ENCODE measurements around the gene SLC25A53.
A peak's percentile ranks its signal among the peaks of the same experiment; 100 is the strongest.

The SLC25A53 gene

DNA sequence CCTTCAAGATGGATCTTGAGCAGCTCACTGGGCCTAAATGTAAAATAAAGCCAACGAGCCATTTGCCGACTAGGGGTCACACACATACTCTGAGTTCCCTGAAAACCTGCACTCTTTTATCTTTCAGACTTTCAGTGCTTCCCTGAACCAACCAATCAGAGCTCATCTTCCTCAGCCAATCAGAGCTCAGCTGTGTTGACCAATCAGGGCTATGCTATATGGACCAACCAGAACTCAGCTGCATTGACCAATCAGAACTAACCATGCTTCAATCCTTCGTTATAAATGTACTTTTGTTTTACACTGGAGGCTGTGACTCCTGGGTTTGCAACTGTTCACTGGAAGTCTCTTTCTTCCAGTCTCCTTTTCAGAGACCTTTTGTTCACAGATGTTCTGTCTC lies 19.3 kb downstream of the SLC25A53 start:
- H3K4me1 ChIP-seq, result peaks cover 0 to 14% (median 0%) of the 10 kb centered on the region in 4 donors
- TF ChIP-seq, protein P1, sequence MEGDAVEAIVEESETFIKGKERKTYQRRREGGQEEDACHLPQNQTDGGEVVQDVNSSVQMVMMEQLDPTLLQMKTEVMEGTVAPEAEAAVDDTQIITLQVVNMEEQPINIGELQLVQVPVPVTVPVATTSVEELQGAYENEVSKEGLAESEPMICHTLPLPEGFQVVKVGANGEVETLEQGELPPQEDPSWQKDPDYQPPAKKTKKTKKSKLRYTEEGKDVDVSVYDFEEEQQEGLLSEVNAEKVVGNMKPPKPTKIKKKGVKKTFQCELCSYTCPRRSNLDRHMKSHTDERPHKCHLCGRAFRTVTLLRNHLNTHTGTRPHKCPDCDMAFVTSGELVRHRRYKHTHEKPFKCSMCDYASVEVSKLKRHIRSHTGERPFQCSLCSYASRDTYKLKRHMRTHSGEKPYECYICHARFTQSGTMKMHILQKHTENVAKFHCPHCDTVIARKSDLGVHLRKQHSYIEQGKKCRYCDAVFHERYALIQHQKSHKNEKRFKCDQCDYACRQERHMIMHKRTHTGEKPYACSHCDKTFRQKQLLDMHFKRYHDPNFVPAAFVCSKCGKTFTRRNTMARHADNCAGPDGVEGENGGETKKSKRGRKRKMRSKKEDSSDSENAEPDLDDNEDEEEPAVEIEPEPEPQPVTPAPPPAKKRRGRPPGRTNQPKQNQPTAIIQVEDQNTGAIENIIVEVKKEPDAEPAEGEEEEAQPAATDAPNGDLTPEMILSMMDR (IDR thresholded peaks at IDR 0.05), result no peak
- H3K27me3 ChIP-seq, result no peaks in the 10 kb centered on the region
- H3K27ac ChIP-seq, result no peak overlapping the region
- DNase-seq, result no peak
- H3K9me3 ChIP-seq, result no peaks in the 10 kb centered on the region
- no peak overlapping the region for H3K4me3 ChIP-seq
- intact Hi-C loops (cut with DNase I; ENCODE audit: low total_unique reads), result no loop called here
- H3K36me3 ChIP-seq, result no peaks in the 10 kb centered on the region

DNA sequence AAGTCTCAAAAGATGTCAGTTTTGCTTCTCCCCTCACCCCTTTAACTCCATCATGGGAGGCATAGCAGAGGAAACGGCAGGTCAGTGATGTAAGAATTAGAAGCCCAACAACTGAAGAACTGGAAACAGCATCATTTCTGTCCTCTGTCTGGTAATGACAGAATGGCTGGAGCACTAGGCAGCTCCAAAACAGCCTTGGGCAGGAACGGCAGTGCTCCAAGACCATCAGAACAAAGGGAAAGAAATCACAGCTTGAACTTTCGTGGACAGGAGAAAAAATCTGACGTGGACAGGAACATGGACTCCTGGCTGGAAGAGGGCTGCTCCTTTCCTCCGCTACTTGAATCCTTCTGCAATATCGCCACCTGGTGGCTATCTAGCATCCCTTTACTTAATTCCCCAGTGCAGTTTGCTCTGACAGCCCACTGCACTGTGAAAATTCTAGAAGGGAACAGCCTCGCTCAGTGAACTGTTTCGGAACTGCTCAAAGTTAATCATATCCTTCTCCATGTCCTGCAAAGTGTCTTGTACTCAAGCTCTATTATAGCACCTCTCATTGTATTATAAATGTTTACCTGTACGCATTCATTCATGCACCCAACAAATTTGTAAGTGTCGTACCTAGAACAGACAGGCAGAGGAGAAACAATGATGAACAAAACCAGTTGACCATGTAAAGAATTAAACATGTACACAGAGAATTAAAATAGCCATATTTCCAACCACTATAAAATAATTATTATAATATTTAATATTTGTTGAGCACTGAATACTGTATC lies 20.4 kb downstream of the SLC25A53 start:
- Histone ChIP-seq H3K4me3 (peak overlapping the region; percentile 44 to 50), H3K27me3 (no peaks in the 10 kb centered on the region), H3K4me1 (peaks cover 0 to 14% (median 0%) of the 10 kb centered on the region in 4 donors), H3K27ac (peak overlapping the region; percentile 72 to 81), H3K36me3 (no peaks in the 10 kb centered on the region), H3K9me3 (no peaks in the 10 kb centered on the region)
- TF ChIP-seq, protein P1 (IDR thresholded peaks at IDR 0.05), result peak; percentile 58 to 67
- peak; percentile 48 to 72 for DNase-seq
- intact Hi-C loops (cut with DNase I; ENCODE audit: low total_unique reads), result no loop called here

DNA sequence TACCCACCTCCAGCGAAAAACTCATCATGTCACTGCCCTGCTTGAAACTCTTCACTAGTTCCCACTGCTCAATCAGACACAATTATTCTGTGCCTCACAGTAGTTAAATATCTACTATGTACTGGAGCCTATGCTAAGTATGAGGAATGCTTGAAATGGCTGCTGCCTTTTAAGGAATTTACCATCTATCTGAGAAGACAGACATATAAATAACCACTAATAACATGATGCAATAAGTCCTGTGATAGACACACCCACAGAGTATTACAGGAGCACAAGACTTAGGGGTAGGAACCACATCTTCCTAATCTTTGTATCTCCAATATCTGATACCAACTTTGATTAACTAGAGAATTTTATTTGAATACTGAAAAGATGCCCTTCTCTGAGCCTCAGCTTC lies 21.1 kb downstream of the SLC25A53 start:
- H3K4me1 ChIP-seq, result peaks cover 0 to 14% (median 0%) of the 10 kb centered on the region in 4 donors
- H3K27me3 ChIP-seq, result no peaks in the 10 kb centered on the region
- no peak for DNase-seq
- H3K9me3 ChIP-seq, result no peaks in the 10 kb centered on the region
- TF ChIP-seq, protein P1 (IDR thresholded peaks at IDR 0.05), result no peak
- intact Hi-C loops (cut with DNase I; ENCODE audit: low total_unique reads), result no loop called here
- no peaks in the 10 kb centered on the region for H3K36me3 ChIP-seq
- peak overlapping the region in 1 of 2 donors; percentile 44 for H3K4me3 ChIP-seq
- peak overlapping the region; percentile 72 to 81 for H3K27ac ChIP-seq

DNA sequence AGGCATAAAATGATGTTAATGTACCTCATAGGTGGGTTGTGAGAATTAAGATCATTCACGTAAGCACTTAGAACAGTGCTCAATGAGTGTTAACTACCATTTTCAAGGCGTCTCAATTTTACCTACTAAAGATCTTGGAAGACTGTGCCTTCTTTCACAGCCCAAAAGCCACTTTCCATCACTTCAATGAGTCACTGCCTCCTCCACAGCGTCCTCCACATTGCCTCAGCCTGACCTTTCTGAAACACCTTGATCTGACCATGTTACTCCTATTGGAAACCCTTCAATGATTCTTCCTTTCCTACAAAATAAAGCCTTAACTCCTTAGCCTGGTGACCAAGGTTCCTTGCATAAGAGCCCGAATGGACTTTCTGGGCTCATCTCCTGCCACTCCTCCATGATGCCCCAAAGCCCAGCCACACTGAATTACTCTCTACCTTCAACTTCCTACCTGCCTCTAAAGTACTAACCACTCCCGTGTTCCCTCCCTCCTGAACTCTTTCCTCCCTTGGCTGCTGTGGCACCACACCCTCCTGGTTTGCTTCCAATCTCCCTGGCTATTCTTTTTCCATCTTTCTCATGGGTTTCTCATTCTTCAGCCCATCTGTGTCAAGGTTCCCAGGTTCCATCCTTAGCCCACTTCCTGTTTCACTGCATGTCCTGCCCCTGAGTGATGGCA lies 22.1 kb downstream of the SLC25A53 start:
- TF ChIP-seq, protein P1 (IDR thresholded peaks at IDR 0.05), result no peak
- Histone ChIP-seq H3K36me3 (peaks cover 0 to 7% (median 0%) of the 10 kb centered on the region in 3 donors), H3K4me1 (peaks cover 0 to 16% (median 0%) of the 10 kb centered on the region in 4 donors), H3K27ac (peak overlapping the region; percentile 72 to 81), H3K27me3 (no peaks in the 10 kb centered on the region), H3K4me3 (no peak overlapping the region), H3K9me3 (no peaks in the 10 kb centered on the region)
- intact Hi-C loops (cut with DNase I; ENCODE audit: low total_unique reads), result no loop called here
- DNase-seq, result no peak

DNA sequence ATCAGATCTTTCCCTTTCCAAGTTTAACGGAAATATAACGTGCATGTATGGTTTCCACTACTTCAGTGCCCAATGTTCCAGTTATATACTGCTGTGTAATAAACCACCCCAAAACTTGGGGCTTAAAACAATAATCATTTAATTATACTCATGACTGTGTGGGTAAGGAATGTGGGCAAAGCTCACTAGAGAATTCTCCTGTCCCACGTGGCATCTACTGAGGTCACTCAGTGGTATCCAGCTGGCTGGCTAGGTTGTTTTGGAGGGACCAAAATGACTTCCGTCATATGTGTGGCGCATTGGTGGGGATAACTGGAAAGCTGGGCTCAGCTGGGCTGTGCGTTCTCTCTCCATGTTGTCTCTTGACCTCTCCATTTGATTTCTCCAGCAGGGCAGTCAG lies 26.0 kb downstream of the SLC25A53 start:
- Histone ChIP-seq H3K9me3 (no peaks in the 10 kb centered on the region), H3K4me1 (peaks cover 0 to 13% (median 0%) of the 10 kb centered on the region in 4 donors), H3K27ac (peak overlapping the region in 1 of 2 donors; percentile 30), H3K4me3 (no peak overlapping the region), H3K27me3 (no peaks in the 10 kb centered on the region), H3K36me3 (peaks cover 0 to 7% (median 0%) of the 10 kb centered on the region in 3 donors)
- TF ChIP-seq, protein P1 (IDR thresholded peaks at IDR 0.05), result no peak
- intact Hi-C loops (cut with DNase I; ENCODE audit: low total_unique reads), result no loop called here
- no peak for DNase-seq
